ENCODE data around the gene ADGRG6. TPM values are rescaled to one million over a fixed set of nuclear protein-coding genes. Genes with fewer than 3 reads are reported as not detected.
A peak's percentile ranks its signal among the peaks of the same experiment; 100 is the strongest.

Gene ADGRG6
- total RNA-seq, 1 experiment from 2014 or later, result 30.3 TPM

- H3K4me2 ChIP-seq, result peak overlapping the region; percentile 85
- intact Hi-C loops (cut with micrococcal nuclease; ENCODE audit: unreplicated experiment), result loop anchor here (1.0 to 5.0 kb wide), 2 partner anchors 76 to 155 kb away; partner anchors contain the start of genes NMBR and VTA1
- H3F3A ChIP-seq (ENCODE audit: insufficient read depth, low read depth), result peaks cover 26% of the 10 kb centered on the region
- POLR2A ChIA-PET (ENCODE audit: unreplicated experiment), result no interaction called here
- TF ChIP-seq EZH2 (IDR thresholded peaks at IDR 0.05; ENCODE audit: low read depth) (no peak), CTCF (conservative IDR thresholded peaks at IDR 0.05) (no peak)
- peak; percentile 76 to 87 for DNase-seq
- H3K4me3 ChIP-seq, result peak overlapping the region; percentile 88
- CTCF ChIA-PET, result no interaction called here
- H3K27ac ChIP-seq, result peak overlapping the region; percentile 78
- peak overlapping the region; percentile 89 for H2AFZ ChIP-seq
- peaks cover 41% of the 10 kb centered on the region for H3K4me1 ChIP-seq (replicated peaks; ENCODE audit: insufficient read depth)
- H3K79me2 ChIP-seq (ENCODE audit: low read depth), result peaks cover 21% of the 10 kb centered on the region; the same call in 1 of the 2 replicates
- H3K27me3 ChIP-seq (ENCODE audit: insufficient read depth, low read depth), result no peaks in the 10 kb centered on the region
- BruUV-seq (replicated peaks), result no TSS peak
- peaks cover 6% of the 10 kb centered on the region; the same call in 1 of the 2 replicates for H3K9me3 ChIP-seq (ENCODE audit: insufficient read depth, low read depth)
- H4K20me1 ChIP-seq (ENCODE audit: insufficient read depth), result no peaks in the 10 kb centered on the region
- H3K36me3 ChIP-seq (ENCODE audit: low read depth), result no peaks in the 10 kb centered on the region
- no peaks in the 10 kb centered on the region for H3K9me2 ChIP-seq (ENCODE audit: insufficient read depth)
Observed at GRCh38 chr6:142302421-142303175, 791 bp downstream of the ADGRG6 start.

- intact Hi-C loops (cut with micrococcal nuclease; ENCODE audit: unreplicated experiment), result loop anchor here (5.0 kb wide), 1 partner anchor 156 kb away; the partner anchor contains the start of genes NMBR and VTA1
- Histone ChIP-seq H3F3A (ENCODE audit: insufficient read depth, low read depth) (peaks cover 26% of the 10 kb centered on the region), H3K4me1 (replicated peaks; ENCODE audit: insufficient read depth) (peaks cover 41% of the 10 kb centered on the region), H3K36me3 (ENCODE audit: low read depth) (no peaks in the 10 kb centered on the region), H3K79me2 (ENCODE audit: low read depth) (peaks cover 21% of the 10 kb centered on the region; the same call in 1 of the 2 replicates), H4K20me1 (ENCODE audit: insufficient read depth) (no peaks in the 10 kb centered on the region), H2AFZ (peak overlapping the region; percentile 89), H3K9me3 (ENCODE audit: insufficient read depth, low read depth) (peaks cover 6% of the 10 kb centered on the region; the same call in 1 of the 2 replicates), H3K27me3 (ENCODE audit: insufficient read depth, low read depth) (no peaks in the 10 kb centered on the region), H3K4me2 (peak overlapping the region; percentile 85), H3K27ac (peak overlapping the region; percentile 78), H3K4me3 (peak overlapping the region; percentile 88), H3K9me2 (ENCODE audit: insufficient read depth) (no peaks in the 10 kb centered on the region)
- DNase-seq, result no peak
- no peak for TF ChIP-seq CTCF (conservative IDR thresholded peaks at IDR 0.05)
- TF ChIP-seq EZH2 (IDR thresholded peaks at IDR 0.05; ENCODE audit: low read depth), result no peak
- ChIA-PET CTCF (no interaction called here), POLR2A (ENCODE audit: unreplicated experiment) (interaction anchor here (0.7 kb wide), 2 partner anchors 24 to 1379 kb away, joined by 4 to 6 read pairs; no protein-coding TSS in a partner anchor)
- TSS peak; percentile 64 for BruUV-seq (replicated peaks)
Observed at GRCh38 chr6:142303176-142303533, 1.3 kb downstream of the ADGRG6 start.

GRCh38 chr6:142304241-142304640 lies 2.4 kb downstream of the ADGRG6 start:
- H3K79me2 ChIP-seq (ENCODE audit: low read depth), result peaks cover 21% of the 10 kb centered on the region; the same call in 1 of the 2 replicates
- no TSS peak for BruUV-seq (replicated peaks)
- peaks cover 26% of the 10 kb centered on the region for H3F3A ChIP-seq (ENCODE audit: insufficient read depth, low read depth)
- no peak overlapping the region for H3K4me3 ChIP-seq
- H3K4me2 ChIP-seq, result peak overlapping the region; percentile 85
- no peaks in the 10 kb centered on the region for H3K9me2 ChIP-seq (ENCODE audit: insufficient read depth)
- DNase-seq, result no peak
- H3K4me1 ChIP-seq (replicated peaks; ENCODE audit: insufficient read depth), result peaks cover 41% of the 10 kb centered on the region
- H3K9me3 ChIP-seq (ENCODE audit: insufficient read depth, low read depth), result 0 out of 2 replicates have a peak, but pooled peaks cover 6% of the 10 kb centered on the region
- H3K27me3 ChIP-seq (ENCODE audit: insufficient read depth, low read depth), result no peaks in the 10 kb centered on the region
- ChIA-PET POLR2A (ENCODE audit: unreplicated experiment) (interaction anchor here (0.7 kb wide), 1 partner anchor 79 kb away, joined by 4 read pairs; no protein-coding TSS in a partner anchor), CTCF (no interaction called here)
- TF ChIP-seq CTCF (conservative IDR thresholded peaks at IDR 0.05) (no peak), EZH2 (IDR thresholded peaks at IDR 0.05; ENCODE audit: low read depth) (no peak)
- no peak overlapping the region for H3K27ac ChIP-seq
- intact Hi-C loops (cut with micrococcal nuclease; ENCODE audit: unreplicated experiment), result loop anchor here (5.0 kb wide), 1 partner anchor 157 kb away; the partner anchor contains the start of genes NMBR and VTA1
- H2AFZ ChIP-seq, result no peak overlapping the region
- H4K20me1 ChIP-seq (ENCODE audit: insufficient read depth), result no peaks in the 10 kb centered on the region
- H3K36me3 ChIP-seq (ENCODE audit: low read depth), result no peaks in the 10 kb centered on the region
